ENCODE results near the gene BCAP31. TPM values are rescaled to one million over a fixed set of nuclear protein-coding genes. Genes with fewer than 3 reads are reported as not detected.

Gene BCAP31
- total and polyA plus RNA-seq, 11 donors, result 59.9 to 162 (median 102) TPM

DNA sequence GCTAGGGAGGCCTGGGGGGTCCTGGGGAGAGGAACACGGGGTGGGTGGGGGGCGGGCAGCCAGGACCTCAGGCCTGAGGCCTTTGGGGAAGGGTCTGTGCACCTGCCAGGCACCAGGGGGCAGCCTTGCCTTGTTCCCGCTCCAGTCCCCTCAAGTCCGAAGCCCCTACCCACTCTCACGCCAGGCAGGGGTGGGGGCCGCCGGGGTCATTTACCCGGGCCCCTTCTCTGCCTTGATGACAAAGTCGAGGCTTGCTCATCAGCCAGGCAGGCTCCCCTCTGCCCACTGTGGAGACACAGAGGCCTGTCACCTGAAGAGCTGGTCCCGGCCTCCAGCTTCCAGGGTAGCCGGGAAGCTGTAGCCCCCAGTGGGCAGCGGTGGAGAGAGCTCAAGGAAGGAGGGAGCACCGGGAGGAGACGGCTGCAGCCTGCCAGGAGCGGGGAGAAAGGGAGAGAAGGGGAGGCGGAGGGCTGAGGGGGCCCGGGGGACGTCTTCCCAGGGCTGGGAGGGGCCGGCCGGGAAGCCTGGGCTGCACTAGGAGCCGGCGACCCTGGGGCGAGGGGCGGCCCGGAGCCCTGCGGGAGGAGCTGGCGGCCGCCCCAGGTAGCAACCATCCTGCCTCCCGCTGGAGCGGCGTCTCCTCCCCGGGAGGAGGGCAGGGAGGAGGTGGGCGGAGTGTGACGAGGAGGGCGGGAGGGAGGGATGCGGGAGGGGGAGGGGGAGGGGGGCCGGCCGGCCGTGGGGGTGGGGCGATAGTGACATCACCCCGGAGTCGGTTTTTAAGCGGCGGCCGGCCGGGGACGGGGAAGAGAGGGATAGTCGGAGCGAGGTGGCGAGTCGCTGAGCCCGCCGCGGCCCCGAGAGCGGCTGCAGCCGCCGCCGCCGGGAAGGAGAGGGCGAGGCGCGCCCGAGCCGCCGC, 36.8 kb downstream of the BCAP31 start, which contains the start of gene SLC6A8:
SLC6A8 (plus strand) TSS at position 806 of the 919 bp plus-strand sequence. CDS start 649 bp downstream, outside the sequence.
- H3K27ac ChIP-seq, result peak within 1 kb of the TSS; percentile 58 to 92 (median 80)
- peaks cover 0 to 8% (median 0%) of the 10 kb centered on the region in 12 donors for H3K4me1 ChIP-seq
- peaks cover 0 to 4% (median 0%) of the 10 kb centered on the region in 12 donors for H3K9me3 ChIP-seq
- intact Hi-C loops (cut with DNase I), result loop anchor here in 1 of 10 donors (1.0 kb wide), 1 partner anchor 21 kb away; no protein-coding TSS in a partner anchor
- WGBS, 4 donors, result 1 to 46% (median 21%) methylated on average over 27 to 60 of the region's 66 CpGs
- TF ChIP-seq, protein P1, sequence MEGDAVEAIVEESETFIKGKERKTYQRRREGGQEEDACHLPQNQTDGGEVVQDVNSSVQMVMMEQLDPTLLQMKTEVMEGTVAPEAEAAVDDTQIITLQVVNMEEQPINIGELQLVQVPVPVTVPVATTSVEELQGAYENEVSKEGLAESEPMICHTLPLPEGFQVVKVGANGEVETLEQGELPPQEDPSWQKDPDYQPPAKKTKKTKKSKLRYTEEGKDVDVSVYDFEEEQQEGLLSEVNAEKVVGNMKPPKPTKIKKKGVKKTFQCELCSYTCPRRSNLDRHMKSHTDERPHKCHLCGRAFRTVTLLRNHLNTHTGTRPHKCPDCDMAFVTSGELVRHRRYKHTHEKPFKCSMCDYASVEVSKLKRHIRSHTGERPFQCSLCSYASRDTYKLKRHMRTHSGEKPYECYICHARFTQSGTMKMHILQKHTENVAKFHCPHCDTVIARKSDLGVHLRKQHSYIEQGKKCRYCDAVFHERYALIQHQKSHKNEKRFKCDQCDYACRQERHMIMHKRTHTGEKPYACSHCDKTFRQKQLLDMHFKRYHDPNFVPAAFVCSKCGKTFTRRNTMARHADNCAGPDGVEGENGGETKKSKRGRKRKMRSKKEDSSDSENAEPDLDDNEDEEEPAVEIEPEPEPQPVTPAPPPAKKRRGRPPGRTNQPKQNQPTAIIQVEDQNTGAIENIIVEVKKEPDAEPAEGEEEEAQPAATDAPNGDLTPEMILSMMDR (IDR thresholded peaks at IDR 0.05), result peak in 11 of 12 donors; percentile 20 to 54 (median 36)
- TF ChIP-seq POLR2A (IDR thresholded peaks at IDR 0.05), result no peak
- H3K36me3 ChIP-seq, result no peaks in the 10 kb centered on the region
- ATAC-seq (peak; percentile 43 to 69 (median 56)), DNase-seq (peak; percentile 78 to 89 (median 79))
- peak within 1 kb of the TSS in 11 of 12 donors; percentile 20 to 69 (median 50) for H3K4me3 ChIP-seq
- peaks cover 0 to 18% (median 0%) of the 10 kb centered on the region in 9 donors for H3K27me3 ChIP-seq

DNA sequence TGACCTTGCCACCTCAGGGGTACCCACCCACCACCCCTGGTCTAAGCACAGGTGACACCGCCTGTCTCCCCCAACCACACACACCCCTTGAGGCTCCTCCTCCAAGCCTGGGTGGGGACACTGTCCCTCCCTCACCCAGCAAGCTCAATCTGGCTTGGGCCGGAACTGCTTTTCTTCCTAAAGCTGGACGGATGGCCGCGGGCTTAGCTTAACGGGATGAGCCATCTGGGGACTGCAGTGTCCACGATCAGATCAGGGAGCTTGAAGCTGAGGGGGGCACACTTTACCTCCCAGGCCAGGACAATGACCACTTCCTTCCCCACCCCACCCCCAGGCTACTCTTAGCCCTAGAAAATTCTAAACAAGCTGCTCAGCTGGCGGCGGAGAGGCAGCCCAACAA, 37.5 kb downstream of the BCAP31 start:
- TF ChIP-seq, protein P1 (IDR thresholded peaks at IDR 0.05), result no peak
- no peak for TF ChIP-seq POLR2A (IDR thresholded peaks at IDR 0.05)
- Histone ChIP-seq H3K4me1 (peaks cover 0 to 8% (median 0%) of the 10 kb centered on the region in 12 donors), H3K9me3 (peaks cover 0 to 4% (median 0%) of the 10 kb centered on the region in 12 donors), H3K36me3 (no peaks in the 10 kb centered on the region), H3K4me3 (no peak overlapping the region), H3K27ac (peak overlapping the region in 1 of 12 donors; percentile 80), H3K27me3 (peaks cover 0 to 18% (median 0%) of the 10 kb centered on the region in 9 donors)
- ATAC-seq, result no peak
- DNase-seq, result peak in 1 of 5 donors; percentile 19
- WGBS, 4 donors, result 41 to 78% (median 52%) methylated on average over 6 to 9 of the region's 9 CpGs
- intact Hi-C loops (cut with DNase I), result loop anchor here in 1 of 10 donors (1.0 kb wide), 1 partner anchor 22 kb away; no protein-coding TSS in a partner anchor

DNA sequence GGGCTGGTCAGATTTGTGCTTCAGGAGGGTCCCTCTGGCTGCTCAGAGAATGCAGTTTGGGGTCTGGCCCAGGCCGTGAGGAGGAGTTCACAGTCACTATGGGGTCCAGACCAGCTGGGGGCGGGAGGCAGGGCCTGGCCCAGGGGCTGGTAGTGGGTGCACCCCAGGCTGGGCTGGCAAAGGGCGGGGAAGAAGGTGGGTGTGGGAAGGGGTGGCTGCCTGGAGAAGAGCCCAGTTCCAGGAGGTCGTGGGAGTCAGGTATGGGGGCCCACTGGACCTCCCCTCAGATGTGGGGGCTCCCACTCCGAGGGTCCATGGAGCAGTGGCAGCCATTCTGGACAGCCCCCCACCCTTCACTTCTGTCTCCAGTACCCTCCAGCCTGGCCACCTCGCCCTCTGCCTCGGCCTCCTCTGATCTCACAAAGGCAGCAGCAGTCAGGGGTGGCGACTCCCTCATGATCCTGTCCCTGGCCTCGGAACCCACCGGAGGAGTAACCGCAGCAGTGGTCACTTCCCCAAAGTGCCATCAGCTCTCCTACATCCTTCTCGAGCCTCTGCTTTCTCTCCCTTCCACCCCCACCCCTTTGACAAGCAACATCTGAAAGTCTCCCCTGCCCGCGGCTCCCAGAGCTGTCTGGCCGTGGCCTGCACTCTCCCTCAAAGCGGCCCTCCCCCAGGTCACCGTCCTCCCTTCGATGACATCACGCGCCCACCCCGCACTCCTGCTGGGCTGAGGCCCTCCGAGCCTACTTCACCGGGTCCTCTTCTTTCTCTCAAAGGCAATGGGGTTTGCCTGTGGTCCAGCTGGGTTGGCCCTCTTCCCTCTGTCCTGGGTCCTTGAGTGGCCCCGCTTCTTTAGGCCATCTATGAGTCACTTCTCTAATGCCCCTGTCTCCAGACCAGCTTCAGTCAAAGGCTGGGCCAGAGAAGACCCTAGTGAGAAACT, 38.2 kb downstream of the BCAP31 start:
- TF ChIP-seq POLR2A (IDR thresholded peaks at IDR 0.05), result no peak
- TF ChIP-seq, protein P1 (IDR thresholded peaks at IDR 0.05), result no peak
- peaks cover 0 to 4% (median 0%) of the 10 kb centered on the region in 12 donors for H3K9me3 ChIP-seq
- 72 to 81% (median 77%) methylated on average over 24 of the region's 24 CpGs for whole genome bisulfite sequencing, 4 donors
- intact Hi-C loops (cut with DNase I), result no loop called here
- H3K27ac ChIP-seq, result no peak overlapping the region
- peaks cover 0 to 8% (median 0%) of the 10 kb centered on the region in 12 donors for H3K4me1 ChIP-seq
- H3K27me3 ChIP-seq, result peaks cover 0 to 18% (median 0%) of the 10 kb centered on the region in 9 donors
- no peak overlapping the region for H3K4me3 ChIP-seq
- ATAC-seq (no peak), DNase-seq (peak in 3 of 5 donors; percentile 7 to 23 (median 23))
- no peaks in the 10 kb centered on the region for H3K36me3 ChIP-seq

Data from heart left ventricle (tissue), 16 donors.